Loucy (cell line): ENCODE measurements around the gene LRFN4.

Experiments
- H2AFZ ChIP-seq: fragments of 200-600 bp; sonication (generic); 2 replicates; pipeline ENCODE4 v1.6.0; 2016; ENCODE audit warnings: antibody characterized with exemption, mild to moderate bottlenecking, low read length, moderate library complexity
- H3F3A ChIP-seq: fragments of 200-600 bp; 2 replicates; pipeline ENCODE4 v1.6.0; 2016; ENCODE audit warnings: antibody characterized with exemption, low read depth, mild to moderate bottlenecking
- H3K27me3 ChIP-seq: fragments of 200-600 bp; sonication (generic); 2 replicates; pipeline ENCODE4 v1.6.1; 2014; ENCODE audit warnings: low read length, mild to moderate bottlenecking; ENCODE audit not compliant: insufficient read depth, poor library complexity, severe bottlenecking
- H3K36me3 ChIP-seq: fragments of 200-600 bp; sonication (generic); 2 replicates; pipeline ENCODE4 v1.6.1; 2016; ENCODE audit warnings: low read length; ENCODE audit not compliant: insufficient read depth
- H3K4me1 ChIP-seq: fragments of 200-600 bp; sonication (generic); 2 replicates; pipeline ENCODE4 v1.5.1; 2014; ENCODE audit warnings: low read length, mild to moderate bottlenecking; ENCODE audit not compliant: insufficient read depth, poor library complexity, severe bottlenecking
- H3K4me2 ChIP-seq: fragments of 200-600 bp; sonication (generic); 2 replicates; pipeline ENCODE4 v1.6.0; 2014; ENCODE audit warnings: antibody characterized with exemption, low read length, low read depth, mild to moderate bottlenecking; ENCODE audit not compliant: poor library complexity, severe bottlenecking
- H3K4me3 ChIP-seq: fragments of 200-600 bp; sonication (generic); 2 replicates; pipeline ENCODE4 v1.5.1; 2014; ENCODE audit warnings: low read length, mild to moderate bottlenecking, mixed read lengths; ENCODE audit not compliant: poor library complexity, severe bottlenecking
- H3K79me2 ChIP-seq: fragments of 200-600 bp; sonication (generic); 2 replicates; pipeline ENCODE4 v1.6.1; 2014; ENCODE audit warnings: low read length; ENCODE audit not compliant: insufficient read depth
- H3K9ac ChIP-seq: fragments of 200-600 bp; sonication (generic); 2 replicates; pipeline ENCODE4 v1.6.0; 2014; ENCODE audit warnings: mild to moderate bottlenecking, low read depth, low read length, moderate library complexity; ENCODE audit not compliant: poor library complexity, severe bottlenecking
- H3K9me2 ChIP-seq: fragments of 200-600 bp; sonication (generic); replicated peaks from 2 replicates; pipeline ENCODE4 v1.6.1; 2016; ENCODE audit warnings: low read depth, low read length, mixed read lengths
- H3K9me3 ChIP-seq: fragments of 200-600 bp; sonication (generic); 2 replicates; pipeline ENCODE4 v1.6.1; 2014; ENCODE audit warnings: mild to moderate bottlenecking, antibody characterized with exemption, low read length, low read depth; ENCODE audit not compliant: insufficient read depth
- H4K20me1 ChIP-seq: fragments of 200-600 bp; sonication (generic); 2 replicates; pipeline ENCODE4 v1.6.0; 2014; ENCODE audit warnings: antibody characterized with exemption, low read length, mild to moderate bottlenecking; ENCODE audit not compliant: insufficient read depth, poor library complexity, severe bottlenecking
- CTCF ChIP-seq: fragments of 200-600 bp; sonication (generic); conservative IDR thresholded peaks from 2 replicates; pipeline ENCODE4 v1.5.1; 2014; ENCODE audit warnings: mild to moderate bottlenecking, antibody characterized with exemption, low read length
- EZH2phosphoT487 ChIP-seq: fragments of 200-600 bp; IDR thresholded peaks from 2 replicates; pipeline ENCODE4 v1.6.1; 2018; ENCODE audit warnings: antibody characterized with exemption, mild to moderate bottlenecking, moderate library complexity, borderline replicate concordance

The LRFN4 gene

GRCh38 chr11:66870131-66870530 is 13.3 kb downstream of the LRFN4 start:
- H3K9me2 ChIP-seq, result no peaks in the 10 kb centered on the region
- no peaks in the 10 kb centered on the region for H3K79me2 ChIP-seq
- no peak overlapping the region for H3K4me2 ChIP-seq
- H3K9me3 ChIP-seq, result no peaks in the 10 kb centered on the region
- H3F3A ChIP-seq, result no peaks in the 10 kb centered on the region
- no peaks in the 10 kb centered on the region for H3K4me1 ChIP-seq
- no peaks in the 10 kb centered on the region for H4K20me1 ChIP-seq
- no peak overlapping the region for H2AFZ ChIP-seq
- no peaks in the 10 kb centered on the region for H3K36me3 ChIP-seq
- no peak overlapping the region for H3K4me3 ChIP-seq
- no peak overlapping the region for H3K9ac ChIP-seq
- no peak for TF ChIP-seq EZH2phosphoT487
- no peak for TF ChIP-seq CTCF
- no peaks in the 10 kb centered on the region for H3K27me3 ChIP-seq

- no peaks in the 10 kb centered on the region for H3K27me3 ChIP-seq
- no peaks in the 10 kb centered on the region for H3K4me1 ChIP-seq
- H3K4me2 ChIP-seq, result no peak overlapping the region
- no peaks in the 10 kb centered on the region for H3K9me3 ChIP-seq
- H2AFZ ChIP-seq, result no peak overlapping the region
- H3K9me2 ChIP-seq, result no peaks in the 10 kb centered on the region
- no peak overlapping the region for H3K9ac ChIP-seq
- no peaks in the 10 kb centered on the region for H3F3A ChIP-seq
- H3K4me3 ChIP-seq, result no peak overlapping the region
- TF ChIP-seq EZH2phosphoT487 (no peak), CTCF (no peak)
- H3K79me2 ChIP-seq, result no peaks in the 10 kb centered on the region
- H3K36me3 ChIP-seq, result no peaks in the 10 kb centered on the region
- no peaks in the 10 kb centered on the region for H4K20me1 ChIP-seq
Measured at GRCh38 chr11:66870616-66871520, 14.0 kb downstream of the LRFN4 start.

GRCh38 chr11:66871521-66871901 is 14.6 kb downstream of the LRFN4 start:
- no peak overlapping the region for H3K9ac ChIP-seq
- H3K27me3 ChIP-seq, result no peaks in the 10 kb centered on the region
- no peak overlapping the region for H3K4me2 ChIP-seq
- H4K20me1 ChIP-seq, result no peaks in the 10 kb centered on the region
- no peak overlapping the region for H2AFZ ChIP-seq
- TF ChIP-seq EZH2phosphoT487 (no peak), CTCF (no peak)
- no peaks in the 10 kb centered on the region for H3F3A ChIP-seq
- no peaks in the 10 kb centered on the region for H3K79me2 ChIP-seq
- H3K36me3 ChIP-seq, result no peaks in the 10 kb centered on the region
- no peaks in the 10 kb centered on the region for H3K9me3 ChIP-seq
- no peaks in the 10 kb centered on the region for H3K4me1 ChIP-seq
- no peak overlapping the region for H3K4me3 ChIP-seq
- no peaks in the 10 kb centered on the region for H3K9me2 ChIP-seq
